ENCODE measurements around the gene MKLN1.

Gene MKLN1

DNA sequence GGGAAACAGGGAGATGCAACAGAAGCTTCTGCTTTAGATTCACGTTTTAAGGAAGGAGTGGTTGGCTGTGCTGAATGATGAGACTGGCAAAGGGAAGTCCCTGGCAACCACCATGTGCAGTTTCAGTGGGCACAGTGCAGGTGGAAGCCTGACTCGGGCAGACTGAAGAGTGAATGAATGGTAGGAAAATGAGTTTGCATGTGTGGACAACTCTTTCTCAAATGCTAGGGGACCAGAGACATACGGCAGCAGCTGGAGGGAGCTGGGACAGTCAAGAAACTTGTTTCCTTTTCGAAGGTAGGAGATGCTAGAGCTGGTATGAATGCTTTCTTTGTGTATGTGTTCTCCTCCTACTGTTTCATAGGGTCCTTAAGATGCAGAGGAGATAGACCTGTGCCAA lies 199.8 kb downstream of the MKLN1 start:
- no peak for FAIRE-seq

DNA sequence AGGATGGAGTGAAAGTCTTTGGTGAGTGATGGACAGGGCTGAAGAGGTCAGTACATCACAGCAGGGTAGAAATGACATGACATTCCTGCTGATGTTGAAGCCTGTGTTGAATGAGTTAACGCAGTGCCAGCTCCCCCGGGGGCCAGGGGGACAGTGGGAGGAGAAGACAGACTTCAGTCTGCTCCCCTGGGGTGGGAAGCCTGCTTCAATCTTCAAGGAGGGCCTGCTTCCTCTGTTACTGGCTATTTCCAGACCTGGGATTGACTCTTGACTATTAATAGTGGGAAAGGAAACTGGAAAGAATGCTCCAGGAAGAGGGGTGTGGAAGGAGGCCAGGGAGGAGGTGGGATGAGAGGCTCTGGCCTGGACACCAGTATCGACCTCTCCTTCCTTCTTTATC lies 201.5 kb downstream of the MKLN1 start:
- no peak for FAIRE-seq

DNA sequence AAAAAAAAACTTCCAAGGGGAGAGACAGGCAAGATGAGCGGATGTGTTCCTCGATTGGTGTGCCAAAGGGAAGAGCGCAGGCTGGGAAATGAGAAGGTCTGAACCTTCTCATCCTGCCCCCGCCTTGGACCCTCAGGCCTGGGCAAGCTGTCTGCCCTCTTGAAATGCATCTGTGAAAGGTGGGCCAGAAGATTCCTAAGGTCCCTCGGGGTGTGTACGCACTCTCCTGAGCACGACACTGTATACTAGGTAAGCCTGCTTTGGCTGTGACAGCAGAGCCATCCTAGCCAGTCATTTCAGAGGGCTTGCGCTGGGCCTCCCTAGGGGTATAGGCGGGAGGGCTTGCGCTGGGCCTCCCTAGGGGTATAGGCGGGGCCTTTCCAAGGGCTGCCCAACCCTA lies 201.9 kb downstream of the MKLN1 start:
- no peak for FAIRE-seq

DNA sequence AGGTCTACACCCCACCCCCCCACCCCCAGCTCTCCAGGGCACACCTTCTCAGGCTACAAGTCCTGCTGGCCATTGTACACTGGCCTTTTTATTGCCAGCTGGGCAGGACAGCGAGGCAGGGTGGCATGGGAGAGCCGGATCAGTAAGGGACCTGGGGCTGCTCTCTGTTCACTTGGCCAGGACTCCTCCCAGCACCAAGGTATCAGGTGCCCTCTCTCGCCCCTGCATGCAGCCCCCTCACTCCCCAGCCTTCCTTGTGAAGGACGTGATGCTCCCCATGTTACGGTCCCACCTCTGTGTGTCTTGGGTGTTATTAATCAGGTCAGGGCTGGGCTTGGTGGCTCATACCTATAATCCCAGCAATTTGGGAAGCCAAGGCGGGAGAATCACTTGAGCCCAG lies 202.5 kb downstream of the MKLN1 start:
- FAIRE-seq, result no peak

- no peak for FAIRE-seq
These were observed 205.0 kb downstream of the MKLN1 start for GRCh38 chr7:131532570-131533091.

DNA sequence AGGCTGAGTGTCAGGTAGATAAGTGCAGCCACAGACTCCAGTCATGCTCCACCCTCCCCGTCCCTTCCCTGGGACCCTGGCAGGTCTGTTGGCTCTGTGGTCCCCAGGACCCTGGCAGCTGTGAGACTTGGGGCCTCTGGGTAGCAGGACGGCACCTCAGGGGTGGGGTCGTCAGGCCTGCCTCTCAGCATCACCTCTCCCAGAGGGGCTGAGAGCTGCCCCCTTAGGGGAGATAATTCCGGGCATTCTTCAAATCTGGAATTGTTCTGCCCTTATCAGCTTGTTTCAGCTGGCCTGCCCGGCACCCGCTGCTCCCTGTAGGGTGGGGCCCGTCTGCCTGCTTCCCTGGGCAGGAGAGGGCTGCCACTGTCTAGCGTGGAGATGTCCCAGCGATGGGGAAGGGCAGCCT lies 205.5 kb downstream of the MKLN1 start:
- no peak for FAIRE-seq

- FAIRE-seq, result no peak
These were observed 206.2 kb downstream of the MKLN1 start for GRCh38 chr7:131533566-131534561.

GRCh38 chr7:131536361-131536849 lies 208.7 kb downstream of the MKLN1 start:
- no peak for FAIRE-seq

DNA sequence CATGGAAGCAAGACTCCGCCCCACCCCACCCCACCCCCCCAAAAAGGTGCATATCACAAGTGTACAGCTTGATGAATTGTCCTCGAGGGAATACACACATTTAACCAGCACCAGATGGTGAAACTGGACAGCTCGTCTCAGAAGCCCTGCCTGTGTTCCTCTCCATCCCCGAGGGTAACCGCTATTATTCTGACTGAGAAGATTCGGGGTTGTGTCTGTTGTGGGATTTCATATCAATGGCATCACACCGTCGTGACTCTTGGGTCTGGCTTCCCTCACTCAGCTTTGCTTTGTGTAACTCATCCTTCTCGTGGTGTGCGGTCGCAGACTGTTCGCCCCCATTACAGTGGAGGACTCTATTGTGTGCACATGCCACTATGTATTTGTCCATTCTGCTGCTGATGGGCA lies 209.9 kb downstream of the MKLN1 start:
- FAIRE-seq, result no peak

- no peak for FAIRE-seq
These were observed 210.6 kb downstream of the MKLN1 start for GRCh38 chr7:131538071-131538812.

- no peak for FAIRE-seq
These were observed 211.1 kb downstream of the MKLN1 start for GRCh38 chr7:131538813-131539179.

DNA sequence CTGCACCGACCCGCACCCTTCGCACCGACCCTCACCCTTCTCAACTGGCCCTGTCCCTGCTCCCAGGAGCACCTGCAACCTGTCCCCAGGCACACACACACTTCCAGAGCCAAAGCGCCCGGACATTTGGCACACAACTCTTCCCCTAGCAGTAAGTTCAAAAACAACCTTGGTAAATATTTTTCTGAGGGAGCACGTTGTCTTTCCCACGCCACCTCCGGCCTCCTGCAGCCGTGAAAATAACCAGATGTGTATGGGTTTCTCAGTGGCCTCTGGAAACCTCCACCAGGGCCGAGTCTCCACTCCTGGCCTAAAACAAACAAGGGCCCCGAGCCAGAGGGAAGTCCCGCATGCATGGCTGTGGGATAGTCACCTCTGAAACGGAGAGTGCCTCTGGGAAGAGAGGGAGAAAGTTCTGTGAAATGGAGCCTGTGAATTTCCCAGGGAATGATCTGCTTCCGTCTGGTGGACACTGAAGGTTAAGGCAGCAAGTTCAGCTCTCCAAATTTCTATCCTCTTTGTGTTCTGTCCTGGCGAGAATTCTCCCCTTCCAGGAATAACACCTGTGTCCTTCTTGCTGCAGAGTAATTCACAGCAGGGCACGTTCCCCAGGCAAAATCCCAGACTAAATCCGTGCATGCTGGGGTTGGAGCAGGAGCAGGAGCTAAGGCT lies 213.0 kb downstream of the MKLN1 start:
- no peak for FAIRE-seq

- no peak for FAIRE-seq
These were observed 215.6 kb downstream of the MKLN1 start for GRCh38 chr7:131543298-131543697.

DNA sequence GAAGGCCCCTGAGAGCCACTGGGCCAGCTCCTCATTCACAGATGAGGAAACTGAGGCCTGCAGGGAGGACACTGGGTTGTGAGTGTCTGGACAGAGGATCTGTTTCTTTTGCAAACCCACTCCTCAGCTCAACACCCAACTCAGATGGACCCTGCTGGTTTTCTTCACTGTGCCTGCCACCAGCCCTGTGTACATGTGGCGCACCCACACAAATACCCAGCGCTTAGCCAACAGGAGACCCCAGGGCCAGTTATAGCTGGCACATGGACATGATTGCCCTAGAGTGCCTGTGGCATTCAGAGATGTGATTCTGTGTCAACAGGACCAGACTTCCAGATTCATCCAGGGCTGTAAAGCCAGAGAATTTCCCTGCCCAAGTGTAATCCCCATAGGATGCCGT lies 216.3 kb downstream of the MKLN1 start:
- no peak for FAIRE-seq

DNA sequence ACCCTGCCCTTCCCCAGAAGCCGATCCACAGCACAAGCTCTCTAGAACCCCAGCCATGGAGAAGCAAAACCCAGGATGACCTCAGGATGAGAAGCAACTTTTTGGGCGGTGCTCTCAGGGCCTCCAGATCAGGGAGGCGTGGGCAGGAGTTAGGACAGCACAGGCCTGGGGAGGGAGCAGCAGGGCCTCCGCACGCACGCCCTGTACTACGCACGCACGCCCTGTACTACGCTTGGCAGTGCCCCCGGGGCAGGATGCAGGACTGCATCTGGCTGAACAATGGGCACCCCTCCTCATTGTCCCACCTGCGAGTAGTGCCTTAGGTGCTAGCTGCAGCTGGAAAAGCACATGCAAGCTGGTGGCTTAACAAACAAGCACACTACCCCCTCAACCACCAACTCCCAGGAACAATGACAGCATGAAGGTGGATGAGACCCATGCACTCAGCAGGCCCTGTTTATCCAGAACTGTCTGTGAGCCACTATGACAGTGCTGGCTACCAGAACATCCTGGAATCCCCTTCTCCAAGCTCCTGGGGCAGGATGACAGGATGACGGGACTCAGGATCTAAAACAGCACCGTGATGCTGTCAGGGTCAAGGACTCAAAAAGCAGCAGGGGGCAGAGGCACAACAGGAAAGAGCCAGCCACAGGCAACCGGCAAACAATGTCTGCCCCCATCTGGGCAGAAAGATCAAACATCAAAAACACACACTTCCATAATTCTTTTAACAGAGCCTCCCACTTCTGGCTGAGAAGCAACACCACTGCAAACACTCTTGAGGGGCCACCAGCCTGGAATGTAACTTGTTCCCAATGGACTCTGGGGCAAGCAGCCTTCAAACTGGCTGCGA lies 217.0 kb downstream of the MKLN1 start:
- FAIRE-seq, result no peak

- no peak for FAIRE-seq
These were observed 218.4 kb downstream of the MKLN1 start for GRCh38 chr7:131546126-131546525.
